ENCODE measurements around the gene CDK5.

DNA sequence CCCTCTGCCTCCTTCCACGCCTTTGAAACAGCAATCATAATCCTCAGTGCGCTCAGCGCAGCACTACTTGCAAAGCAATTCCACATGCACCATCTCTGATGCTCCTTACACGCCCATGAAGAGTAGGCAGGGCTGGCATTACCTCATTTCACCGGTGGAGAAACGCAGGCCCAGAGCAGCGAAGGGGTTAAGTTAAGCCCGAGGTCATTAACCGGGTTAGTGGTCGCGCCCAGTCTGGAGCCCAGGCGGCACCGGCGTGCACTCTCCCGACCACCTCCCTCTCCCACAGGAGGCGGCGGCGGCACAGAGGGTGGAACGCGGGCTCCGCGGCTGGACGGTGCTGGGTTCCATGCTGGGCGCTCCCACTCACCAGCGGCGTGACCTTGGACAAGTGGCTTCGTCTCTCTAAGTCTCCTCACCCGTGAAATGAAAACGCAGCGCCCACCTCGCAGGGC, 22.4 kb upstream of the CDK5 start:
- TF ChIP-seq, protein P1, sequence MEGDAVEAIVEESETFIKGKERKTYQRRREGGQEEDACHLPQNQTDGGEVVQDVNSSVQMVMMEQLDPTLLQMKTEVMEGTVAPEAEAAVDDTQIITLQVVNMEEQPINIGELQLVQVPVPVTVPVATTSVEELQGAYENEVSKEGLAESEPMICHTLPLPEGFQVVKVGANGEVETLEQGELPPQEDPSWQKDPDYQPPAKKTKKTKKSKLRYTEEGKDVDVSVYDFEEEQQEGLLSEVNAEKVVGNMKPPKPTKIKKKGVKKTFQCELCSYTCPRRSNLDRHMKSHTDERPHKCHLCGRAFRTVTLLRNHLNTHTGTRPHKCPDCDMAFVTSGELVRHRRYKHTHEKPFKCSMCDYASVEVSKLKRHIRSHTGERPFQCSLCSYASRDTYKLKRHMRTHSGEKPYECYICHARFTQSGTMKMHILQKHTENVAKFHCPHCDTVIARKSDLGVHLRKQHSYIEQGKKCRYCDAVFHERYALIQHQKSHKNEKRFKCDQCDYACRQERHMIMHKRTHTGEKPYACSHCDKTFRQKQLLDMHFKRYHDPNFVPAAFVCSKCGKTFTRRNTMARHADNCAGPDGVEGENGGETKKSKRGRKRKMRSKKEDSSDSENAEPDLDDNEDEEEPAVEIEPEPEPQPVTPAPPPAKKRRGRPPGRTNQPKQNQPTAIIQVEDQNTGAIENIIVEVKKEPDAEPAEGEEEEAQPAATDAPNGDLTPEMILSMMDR (optimal IDR thresholded peaks at IDR 0.05 in 1 of 3, IDR thresholded peaks at IDR 0.05 in 1 of 3, conservative IDR thresholded peaks at IDR 0.05 in 1 of 3; ENCODE audit: extremely low read depth in 1 of 3, insufficient read depth in 2 of 3, low read length in 3 of 3) = no peak
- TF ChIP-seq EZH2 (IDR thresholded peaks at IDR 0.05; ENCODE audit: low read length) = no peak

Data from keratinocyte (primary cell).